Naive B cell (primary cell): Measurements from ENCODE around the gene GEMIN7. TPM values are rescaled to one million over a fixed set of nuclear protein-coding genes. Genes with fewer than 3 reads are reported as not detected.
A peak's percentile ranks its signal among the peaks of the same experiment; 100 is the strongest.

Source experiments
- ATAC-seq, 2 donors: fragments of 150-1000 bp; cut with Tn5 transposase; 2 replicates each; pipeline ENCODE4 v1.10.0; 2021; ENCODE audit warnings: low read depth in 2 of 2, mild to moderate bottlenecking in 2 of 2, moderate library complexity in 2 of 2
- DNase-seq: peaks from one replicate; pipeline ENCODE4 v3.0.0; 2022
- H3K27ac Mint-ChIP-seq, 6 donors: one replicate each; pipeline ENCODE4 v1.8.0; 2020 to 2022; ENCODE audit warnings: mild to moderate bottlenecking in 6 of 6, mixed read lengths in 6 of 6, moderate library complexity in 5 of 6, inconsistent platforms in 2 of 6
- H3K27me3 Mint-ChIP-seq, 3 donors: one replicate each; pipeline ENCODE4 v1.8.0; 2021 to 2022; ENCODE audit warnings: mixed read lengths in 3 of 3, mild to moderate bottlenecking in 1 of 3
- H3K36me3 Mint-ChIP-seq, 2 donors: one replicate each; pipeline ENCODE4 v1.8.0; 2020 to 2022; ENCODE audit warnings: mixed read lengths in 2 of 2, inconsistent platforms in 1 of 2, mild to moderate bottlenecking in 1 of 2
- H3K4me1 Mint-ChIP-seq, 3 donors: one replicate each; pipeline ENCODE4 v1.8.0; 2020 to 2022; ENCODE audit warnings: mixed read lengths in 3 of 3, inconsistent platforms in 1 of 3, mild to moderate bottlenecking in 1 of 3, moderate library complexity in 1 of 3
- H3K4me3 Mint-ChIP-seq, 8 donors: one replicate each; pipeline ENCODE4 v1.8.0; 2020 to 2022; ENCODE audit warnings: mild to moderate bottlenecking in 8 of 8, mixed read lengths in 8 of 8, moderate library complexity in 8 of 8, inconsistent platforms in 2 of 8
- H3K9me3 Mint-ChIP-seq, 7 donors: one replicate each; pipeline ENCODE4 v1.8.0; 2020 to 2022; ENCODE audit warnings: mixed read lengths in 7 of 7, mild to moderate bottlenecking in 5 of 7, inconsistent platforms in 2 of 7, moderate library complexity in 1 of 7
- polyA plus RNA-seq, 6 donors: library from polyadenylated mRNA; unstranded; fragments of 300-500 nt; fragmentation: Illumina TruSeq; gene quantifications; one replicate each; pipeline ENCODE4 v1.2.3, GENCODE V29; 2021; ENCODE audit warnings: low read depth in 6 of 6

The GEMIN7 gene
- polyA plus RNA-seq, 6 donors from 2014 or later = 86.8 to 138 (median 102) TPM

DNA sequence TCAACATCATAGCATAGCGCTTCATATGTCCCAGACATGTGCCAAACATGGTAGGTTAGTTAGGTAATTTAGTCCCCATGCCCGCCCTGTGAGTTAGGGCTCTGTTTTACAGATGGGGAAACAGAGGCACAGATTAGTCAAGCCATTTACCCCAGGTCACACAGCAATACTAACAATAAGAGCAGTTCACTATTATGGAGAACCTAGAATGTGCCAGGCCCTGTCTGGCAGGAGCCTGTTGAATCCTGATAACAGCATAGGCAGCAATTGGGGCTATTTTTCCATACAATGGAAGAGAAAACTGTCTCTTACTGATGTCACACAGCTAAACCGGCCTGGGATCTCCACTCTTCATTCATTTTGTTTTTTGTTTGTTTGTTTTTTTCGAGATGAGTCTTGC, 7.4 kb downstream of the GEMIN7 start:
- Mint-ChIP-seq H3K4me1 (peaks cover 22 to 50% (median 23%) of the 10 kb centered on the region in 3 donors), H3K27me3 (no peaks in the 10 kb centered on the region), H3K4me3 (peak overlapping the region in 1 of 8 donors; percentile 27), H3K36me3 (peaks cover 10 to 13% of the 10 kb centered on the region in 2 donors), H3K9me3 (peaks cover 0 to 2% (median 0%) of the 10 kb centered on the region in 7 donors), H3K27ac (peak overlapping the region in 3 of 6 donors; percentile 3 to 84 (median 66))
- DNase-seq (no peak), ATAC-seq (no peak)

DNA sequence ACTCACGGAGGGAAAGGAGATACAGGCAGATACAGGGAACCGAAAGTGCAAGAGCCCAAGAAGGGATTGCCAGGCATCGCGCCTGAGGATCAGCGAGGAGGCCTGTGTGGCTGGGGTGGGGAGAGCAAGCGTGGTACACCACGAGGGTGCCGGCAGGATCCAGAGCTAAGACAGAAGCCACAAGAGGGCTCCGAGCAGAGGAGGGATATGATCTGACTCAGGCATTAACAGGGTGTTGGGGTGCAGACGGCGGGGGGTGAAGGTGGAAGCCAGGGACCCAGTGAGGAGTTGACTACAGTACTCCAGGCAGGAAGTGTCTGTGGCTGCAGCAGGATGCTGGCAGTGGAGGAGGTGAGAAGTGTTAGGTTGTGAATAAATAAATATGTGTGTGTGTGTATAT, 8.5 kb downstream of the GEMIN7 start:
- no peak for ATAC-seq
- DNase-seq = no peak
- peak overlapping the region in 4 of 6 donors; percentile 64 to 96 (median 87) for H3K27ac Mint-ChIP-seq

DNA sequence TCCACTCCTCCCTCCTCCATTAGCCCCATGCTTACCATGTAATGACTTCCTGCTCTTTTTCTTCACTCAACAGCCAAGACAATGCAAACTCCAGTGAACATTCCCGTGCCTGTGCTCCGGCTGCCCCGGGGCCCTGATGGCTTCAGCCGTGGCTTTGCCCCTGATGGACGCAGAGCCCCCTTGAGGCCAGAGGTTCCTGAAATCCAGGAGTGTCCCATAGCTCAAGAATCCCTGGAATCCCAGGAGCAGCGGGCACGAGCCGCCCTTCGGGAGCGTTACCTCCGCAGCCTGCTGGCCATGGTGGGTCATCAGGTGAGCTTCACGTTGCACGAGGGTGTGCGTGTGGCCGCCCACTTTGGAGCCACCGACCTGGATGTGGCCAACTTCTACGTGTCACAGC, 11.0 kb downstream of the GEMIN7 start:
- no peaks in the 10 kb centered on the region for H3K27me3 Mint-ChIP-seq
- H3K36me3 Mint-ChIP-seq = peaks cover 0 to 7% of the 10 kb centered on the region in 2 donors
- peak overlapping the region in 1 of 6 donors; percentile 39 for H3K27ac Mint-ChIP-seq
- DNase-seq (no peak), ATAC-seq (no peak)
- H3K9me3 Mint-ChIP-seq = peaks cover 0 to 2% (median 0%) of the 10 kb centered on the region in 7 donors
- H3K4me3 Mint-ChIP-seq = no peak overlapping the region
- H3K4me1 Mint-ChIP-seq = peaks cover 42 to 71% (median 44%) of the 10 kb centered on the region in 3 donors

More for the DNA sequence above, 8.5 kb downstream of the GEMIN7 start:
- Mint-ChIP-seq H3K9me3 (peaks cover 0 to 2% (median 0%) of the 10 kb centered on the region in 7 donors), H3K4me1 (peaks cover 22 to 51% (median 23%) of the 10 kb centered on the region in 3 donors), H3K4me3 (peak overlapping the region in 4 of 8 donors; percentile 26 to 76 (median 50)), H3K36me3 (peaks cover 0 to 7% of the 10 kb centered on the region in 2 donors), H3K27me3 (no peaks in the 10 kb centered on the region)

DNA sequence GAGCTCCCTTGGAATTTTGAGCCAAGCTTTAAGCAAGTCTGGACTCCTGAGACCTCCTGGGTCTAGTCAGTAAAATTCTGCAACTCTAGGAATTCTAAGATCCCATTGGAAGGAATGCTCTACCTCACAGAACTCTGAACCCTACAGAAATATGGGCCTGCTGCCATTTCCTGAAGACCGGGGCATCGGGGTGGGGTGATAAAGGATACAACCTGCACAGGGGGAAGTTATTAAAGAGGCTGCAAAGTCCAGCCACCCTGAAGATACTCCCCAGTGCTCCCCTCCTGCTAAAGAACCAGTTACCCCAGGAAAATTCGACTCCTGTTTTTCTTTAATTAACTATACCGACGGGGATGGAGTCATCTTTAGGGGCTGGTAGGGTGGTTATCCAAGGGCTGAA, 11.5 kb downstream of the GEMIN7 start:
- Mint-ChIP-seq H3K4me3 (peak overlapping the region in 2 of 8 donors; percentile 97 to 99), H3K36me3 (peaks cover 0 to 7% of the 10 kb centered on the region in 2 donors), H3K9me3 (peaks cover 0 to 2% (median 0%) of the 10 kb centered on the region in 7 donors), H3K4me1 (peaks cover 45 to 69% (median 46%) of the 10 kb centered on the region in 3 donors), H3K27me3 (no peaks in the 10 kb centered on the region), H3K27ac (peak overlapping the region in 2 of 6 donors; percentile 24 to 41)
- DNase-seq (no peak), ATAC-seq (no peak)

DNA sequence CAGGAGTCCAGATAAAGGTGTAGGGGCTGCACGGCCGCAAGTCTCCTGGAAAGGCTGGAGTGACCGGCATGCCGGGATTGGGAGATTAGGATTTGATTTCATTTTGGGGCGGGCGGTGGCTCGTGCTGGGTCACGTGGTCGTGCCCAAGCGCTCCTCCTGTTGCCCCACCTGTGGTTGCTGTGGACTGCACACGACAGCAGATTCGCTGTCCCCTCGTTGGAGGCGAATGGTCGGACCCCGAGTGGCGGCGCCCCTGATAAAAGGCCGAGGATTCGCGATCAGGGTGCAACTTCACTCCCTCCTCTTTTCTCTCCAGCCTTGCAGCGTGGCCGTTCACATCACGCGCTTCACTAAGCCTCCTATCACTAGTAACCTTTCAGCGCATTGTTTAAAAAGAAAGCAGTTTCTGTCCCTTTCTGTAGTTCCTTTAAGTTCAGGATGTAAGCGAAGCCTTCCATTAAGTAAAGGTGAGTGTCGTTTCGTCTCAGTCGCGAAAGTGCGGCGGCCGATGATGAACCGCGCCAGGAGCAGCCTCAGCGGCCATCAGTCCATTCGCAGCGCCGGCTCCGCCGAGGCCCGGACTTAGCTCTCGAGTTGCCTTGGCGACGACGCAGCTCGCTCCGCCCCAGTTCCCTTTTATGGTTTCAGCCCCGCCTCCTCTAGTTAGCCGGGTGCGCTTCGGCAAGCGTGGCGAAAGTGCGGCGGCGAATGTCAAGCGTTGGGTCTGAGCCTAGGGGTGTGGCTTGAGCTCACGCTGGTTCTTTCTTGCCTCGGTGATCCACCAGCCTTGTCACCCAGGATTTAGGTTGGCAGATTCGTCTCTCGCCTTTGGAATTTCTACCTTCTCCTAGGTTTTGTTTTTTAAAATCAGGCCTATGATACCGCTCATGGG, 12.2 kb downstream of the GEMIN7 start:
- H3K9me3 Mint-ChIP-seq = peaks cover 0 to 2% (median 0%) of the 10 kb centered on the region in 7 donors

DNA sequence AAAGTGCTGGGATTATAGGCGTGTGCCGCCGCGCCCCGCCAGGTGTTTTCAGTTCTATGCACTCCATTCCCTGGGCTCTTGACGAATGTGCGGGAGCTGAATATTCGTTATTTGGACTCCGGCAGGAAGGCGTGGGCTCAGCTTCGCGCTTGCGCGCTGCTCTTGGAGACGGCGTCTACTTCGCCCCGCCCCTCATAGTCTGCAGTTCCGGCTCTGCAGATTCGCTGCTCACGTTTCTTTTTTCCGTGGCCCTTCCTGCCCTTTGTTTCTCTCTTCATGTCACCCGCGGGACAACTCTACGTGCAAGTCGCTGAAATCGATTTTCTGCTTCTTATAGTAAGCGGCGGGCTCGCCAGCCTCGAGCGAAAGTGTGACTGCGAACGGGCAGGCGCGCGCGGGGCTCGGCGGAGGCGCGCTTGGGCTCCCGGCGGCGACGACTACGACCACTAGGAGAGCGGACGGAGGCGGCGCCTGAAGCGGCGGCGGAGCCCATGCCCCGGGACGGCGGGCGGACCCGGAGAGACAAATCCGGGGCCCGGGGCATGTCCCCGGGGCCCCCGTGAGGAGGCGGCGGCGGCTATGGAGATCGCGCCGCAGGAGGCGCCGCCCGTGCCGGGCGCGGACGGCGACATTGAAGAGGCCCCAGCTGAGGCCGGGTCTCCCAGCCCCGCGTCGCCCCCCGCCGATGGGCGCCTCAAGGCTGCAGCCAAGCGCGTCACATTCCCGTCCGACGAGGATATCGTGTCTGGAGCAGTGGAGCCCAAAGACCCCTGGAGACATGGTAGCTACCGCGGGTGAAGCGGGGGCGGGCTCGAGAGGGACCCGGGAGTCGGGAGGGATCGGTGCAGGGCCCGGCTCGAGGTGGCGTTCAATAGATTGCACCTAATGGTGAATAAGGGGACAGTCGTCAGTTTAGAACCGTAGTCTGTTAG, 14.0 kb downstream of the GEMIN7 start, which contains the start of gene PPP1R37:
Gene PPP1R37, plus strand, starts transcription at position 433 of the 932 bp plus-strand sequence. Its CDS starts 147 bp downstream, at position 580.
- H3K4me1 Mint-ChIP-seq = peaks cover 56 to 73% (median 62%) of the 10 kb centered on the region in 3 donors
- peak; percentile 90 for DNase-seq
- peak; percentile 68 to 72 for ATAC-seq

More for the DNA sequence above, 12.2 kb downstream of the GEMIN7 start:
- ATAC-seq (peak; percentile 76 to 78), DNase-seq (peak; percentile 97)
- Mint-ChIP-seq H3K4me3 (peak overlapping the region; percentile 95 to 99 (median 98)), H3K27ac (peak overlapping the region; percentile 98 to 99 (median 98)), H3K27me3 (no peaks in the 10 kb centered on the region), H3K4me1 (peaks cover 51 to 74% (median 53%) of the 10 kb centered on the region in 3 donors), H3K36me3 (peaks cover 0 to 7% of the 10 kb centered on the region in 2 donors)

DNA sequence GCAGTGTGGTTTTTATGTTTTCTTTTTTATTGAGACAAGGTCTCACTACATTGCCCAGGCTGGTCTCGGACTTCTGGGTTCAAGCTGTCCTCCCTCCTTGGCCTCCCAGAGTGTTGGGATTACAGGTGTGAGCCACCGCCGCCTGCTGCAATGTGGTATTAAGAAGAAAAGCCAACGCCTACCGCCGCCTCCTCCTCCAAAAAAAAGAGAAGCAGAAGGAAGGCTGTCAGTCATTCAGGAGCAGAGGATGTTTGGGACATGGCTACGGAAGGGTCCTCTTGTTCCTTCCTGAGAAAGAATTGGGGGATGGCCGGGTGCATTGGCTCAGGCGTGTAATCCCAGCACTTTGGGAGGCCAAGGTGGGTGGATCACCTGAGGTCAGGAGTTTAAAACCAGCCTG, 15.1 kb downstream of the GEMIN7 start:
- DNase-seq (no peak), ATAC-seq (no peak)
- H3K27me3 Mint-ChIP-seq = no peaks in the 10 kb centered on the region
- H3K27ac Mint-ChIP-seq = peak overlapping the region in 5 of 6 donors; percentile 14 to 98 (median 82)
- peaks cover 0 to 2% (median 0%) of the 10 kb centered on the region in 7 donors for H3K9me3 Mint-ChIP-seq
- peaks cover 0 to 4% of the 10 kb centered on the region in 2 donors for H3K36me3 Mint-ChIP-seq
- H3K4me3 Mint-ChIP-seq = peak overlapping the region; percentile 95 to 99 (median 98)
- H3K4me1 Mint-ChIP-seq = peaks cover 60 to 77% (median 73%) of the 10 kb centered on the region in 3 donors

More for the DNA sequence above, 14.0 kb downstream of the GEMIN7 start, which contains the start of gene PPP1R37:
- Mint-ChIP-seq H3K27ac (peak within 1 kb of the TSS; percentile 98 to 99 (median 98)), H3K27me3 (no peaks in the 10 kb centered on the region), H3K9me3 (peaks cover 0 to 2% (median 0%) of the 10 kb centered on the region in 7 donors), H3K36me3 (peaks cover 0 to 4% of the 10 kb centered on the region in 2 donors), H3K4me3 (peak within 1 kb of the TSS; percentile 95 to 99 (median 98))

DNA sequence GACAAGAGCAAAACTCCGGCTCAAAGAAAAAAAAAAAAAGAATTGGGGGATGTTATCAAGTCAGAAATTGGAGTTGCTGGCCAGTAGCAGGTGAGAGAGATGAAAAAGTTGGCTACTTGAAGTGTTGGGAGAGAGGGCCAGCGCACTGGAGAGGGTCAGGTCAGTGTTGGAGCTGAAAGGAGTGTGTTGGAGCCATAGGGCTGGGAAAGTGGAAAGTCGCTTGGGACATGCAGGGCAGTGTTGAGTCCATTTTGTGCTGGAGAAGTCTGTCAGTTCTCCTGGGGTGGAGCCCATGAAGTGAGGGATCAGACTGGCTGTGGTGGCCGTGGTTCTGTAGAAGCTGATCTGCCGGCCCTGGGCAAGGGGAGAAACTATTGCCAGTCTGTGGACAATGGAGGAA, 15.6 kb downstream of the GEMIN7 start:
- H3K27ac Mint-ChIP-seq = peak overlapping the region in 4 of 6 donors; percentile 9 to 85 (median 23)
- peak overlapping the region; percentile 85 to 99 (median 98) for H3K4me3 Mint-ChIP-seq
- no peaks in the 10 kb centered on the region for H3K27me3 Mint-ChIP-seq
- ATAC-seq = no peak
- no peak for DNase-seq
- peaks cover 0 to 2% (median 0%) of the 10 kb centered on the region in 7 donors for H3K9me3 Mint-ChIP-seq
- peaks cover 65 to 79% (median 78%) of the 10 kb centered on the region in 3 donors for H3K4me1 Mint-ChIP-seq
- peaks cover 0 to 4% of the 10 kb centered on the region in 2 donors for H3K36me3 Mint-ChIP-seq

DNA sequence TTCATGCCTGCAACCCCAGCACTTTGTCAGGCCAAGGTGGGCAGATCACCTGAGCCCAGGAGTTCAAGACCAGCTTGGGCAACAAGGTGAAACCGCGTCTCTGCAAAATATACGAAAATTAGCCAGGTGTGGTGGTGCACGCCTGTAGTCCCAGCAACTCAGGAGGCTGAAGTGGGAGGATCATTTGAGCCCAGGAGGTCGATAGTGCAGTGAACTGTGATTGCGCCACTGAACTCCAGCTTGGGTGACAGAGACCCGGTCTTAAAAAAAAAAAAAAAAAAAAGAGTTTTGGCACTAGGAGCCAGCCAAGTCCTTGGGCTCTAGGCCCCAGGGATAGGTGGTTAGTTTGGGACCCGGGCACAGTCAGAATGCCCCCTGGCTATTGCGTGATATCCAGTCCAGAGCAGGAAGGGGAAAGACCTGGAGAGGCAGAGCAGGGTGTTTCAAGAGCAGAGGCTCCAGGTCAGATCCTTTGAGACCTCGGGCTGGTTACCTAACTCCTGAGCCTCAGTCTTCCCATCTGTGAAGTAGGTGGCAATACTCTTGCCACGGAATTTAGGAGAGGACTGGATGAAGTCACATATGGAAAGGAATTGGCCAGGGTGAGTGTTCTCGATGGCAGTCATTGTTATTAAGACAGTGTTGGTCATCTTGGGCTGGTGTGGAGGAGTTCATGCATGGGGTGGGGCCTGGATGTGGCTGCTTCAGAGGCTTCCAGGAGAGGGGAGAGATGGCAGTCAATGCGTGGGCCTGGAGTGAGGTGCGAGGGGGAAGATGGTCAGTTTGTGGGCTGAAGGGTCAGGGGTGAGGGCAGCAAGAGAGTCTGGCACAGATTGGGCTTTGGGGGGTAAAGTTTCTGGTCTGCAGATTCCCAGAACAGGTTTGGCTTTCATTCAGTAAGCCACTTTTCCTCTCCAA, 16.7 kb downstream of the GEMIN7 start:
- Mint-ChIP-seq H3K27ac (peak overlapping the region in 2 of 6 donors; percentile 42 to 79), H3K4me1 (peaks cover 68 to 84% (median 79%) of the 10 kb centered on the region in 3 donors), H3K9me3 (peaks cover 0 to 2% (median 0%) of the 10 kb centered on the region in 7 donors), H3K36me3 (peaks cover 0 to 4% of the 10 kb centered on the region in 2 donors), H3K4me3 (peak overlapping the region in 5 of 8 donors; percentile 14 to 82 (median 74)), H3K27me3 (no peaks in the 10 kb centered on the region)
- no peak for DNase-seq
- no peak for ATAC-seq

DNA sequence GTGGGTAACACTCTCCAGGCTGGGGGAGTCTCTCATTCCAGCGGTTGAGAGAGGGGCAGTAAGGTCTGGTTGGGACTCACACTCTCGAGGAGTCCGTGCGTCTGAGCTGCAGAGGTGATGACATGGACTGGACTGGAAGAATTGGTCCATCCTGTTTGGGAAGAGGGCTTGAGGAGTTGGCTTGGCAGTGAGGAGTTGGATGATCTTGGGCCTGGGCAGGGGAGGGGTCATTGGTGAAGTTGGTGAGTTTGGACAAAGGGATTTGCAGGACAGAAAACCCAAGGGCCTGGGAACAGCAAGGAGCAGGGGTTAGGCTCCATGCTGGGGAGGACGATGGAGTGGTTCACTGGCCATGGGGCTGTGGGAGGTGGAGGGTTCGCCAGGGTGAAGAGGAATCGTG, 17.6 kb downstream of the GEMIN7 start:
- Mint-ChIP-seq H3K4me1 (peaks cover 68 to 87% (median 76%) of the 10 kb centered on the region in 3 donors), H3K4me3 (peak overlapping the region in 5 of 8 donors; percentile 7 to 80 (median 42)), H3K9me3 (no peaks in the 10 kb centered on the region), H3K27me3 (no peaks in the 10 kb centered on the region), H3K36me3 (no peaks in the 10 kb centered on the region), H3K27ac (peak overlapping the region in 3 of 6 donors; percentile 12 to 79 (median 68))
- DNase-seq = no peak
- no peak for ATAC-seq

DNA sequence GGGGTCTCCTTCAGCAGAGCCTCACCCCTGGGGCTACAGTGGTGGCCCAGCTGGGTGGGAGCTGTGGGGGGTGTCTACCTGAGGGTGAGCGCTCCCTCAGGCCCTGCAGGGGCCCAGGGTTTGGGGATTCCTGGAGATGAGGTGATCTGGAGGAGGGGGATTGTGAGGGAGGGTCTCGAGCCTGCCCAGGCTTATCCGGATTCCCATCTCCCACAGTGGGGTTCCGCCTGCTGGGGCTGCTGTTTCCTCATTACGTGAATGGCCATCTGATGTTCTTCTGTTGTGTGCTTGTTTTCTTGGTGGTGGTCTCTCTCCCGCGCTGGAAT, 18.4 kb downstream of the GEMIN7 start:
- Mint-ChIP-seq H3K9me3 (no peaks in the 10 kb centered on the region), H3K27me3 (no peaks in the 10 kb centered on the region), H3K4me1 (peaks cover 63 to 84% (median 74%) of the 10 kb centered on the region in 3 donors), H3K4me3 (peak overlapping the region in 1 of 8 donors; percentile 80), H3K27ac (peak overlapping the region in 2 of 6 donors; percentile 67 to 79), H3K36me3 (no peaks in the 10 kb centered on the region)
- DNase-seq (no peak), ATAC-seq (no peak)
